HEK293 (cell line): Measurements from ENCODE around the gene ZFPM1.

Source experiments
- CTCF ChIA-PET: fragments of 350-600 bp; formaldehyde crosslinking; extraction: SDS; loops from one replicate; lab custom pipeline; 2021; ENCODE audit warnings: antibody characterized with exemption; lab: Yijun Ruan, JAX
- POLR2A ChIA-PET: fragments of 300-600 bp; formaldehyde crosslinking; extraction: SDS; loops from one replicate; lab custom pipeline; 2020; ENCODE audit warnings: antibody characterized with exemption, inconsistent platforms; lab: Yijun Ruan, JAX
- H3K27ac ChIP-seq: fragments of 200-500 bp; sonication (Bioruptor generic); 2 replicates; pipeline ENCODE4 v1.5.1; 2014; ENCODE audit warnings: low read depth, low read length, control low read depth, inconsistent platforms; ENCODE audit errors: extremely low read depth
- H3K36me3 ChIP-seq, 2 experiments: fragments of 200-500 bp in 1 of 2; sonication (Bioruptor generic) in 1 of 2; 1 replicate in 1 of 2; 2 replicates in 1 of 2; pipeline ENCODE4 v1.5.1; 2014 to 2017; ENCODE audit warnings: inconsistent platforms in 2 of 2, low read length in 2 of 2; ENCODE audit not compliant: control insufficient read depth in 2 of 2, insufficient read depth in 1 of 2
- H3K4me1 ChIP-seq: fragments of 200-500 bp; sonication (Bioruptor generic); 2 replicates; pipeline ENCODE4 v1.5.1; 2014; ENCODE audit warnings: mild to moderate bottlenecking, low read length, inconsistent platforms; ENCODE audit not compliant: control insufficient read depth, insufficient read depth
- H3K4me3 ChIP-seq: 2 replicates; pipeline ENCODE4 v1.5.1; 2011; ENCODE audit warnings: low read depth, mild to moderate bottlenecking, control low read depth, low read length, moderate library complexity
- H3K9me3 ChIP-seq: fragments of 200-500 bp; sonication (Bioruptor generic); 2 replicates; pipeline ENCODE4 v1.5.1; 2014; ENCODE audit warnings: low read depth, low read length, inconsistent platforms; ENCODE audit not compliant: control insufficient read depth, insufficient read depth
- BCL11B ChIP-seq: fragments of 450-650 bp; formaldehyde crosslinking; IDR thresholded peaks from 2 replicates; pipeline ENCODE4 v1.5.1; 2016; ENCODE audit warnings: low read depth, missing biosample characterization, missing genetic modification characterization
- GLI2 ChIP-seq: fragments of 450-650 bp; formaldehyde crosslinking; IDR thresholded peaks from 2 replicates; pipeline ENCODE4; 2017; ENCODE audit warnings: missing biosample characterization, missing genetic modification characterization, low read depth, borderline replicate concordance
- GLIS2 ChIP-seq: fragments of 450-650 bp; formaldehyde crosslinking; IDR thresholded peaks from 2 replicates; pipeline ENCODE4 v1.5.1; 2016; ENCODE audit warnings: missing biosample characterization, missing genetic modification characterization
- PRDM1 ChIP-seq: fragments of 450-650 bp; formaldehyde crosslinking; IDR thresholded peaks from 2 replicates; pipeline ENCODE4; 2016; ENCODE audit warnings: missing biosample characterization, missing genetic modification characterization
- ZIC2 ChIP-seq: fragments of 450-650 bp; formaldehyde crosslinking; IDR thresholded peaks from 2 replicates; pipeline ENCODE4 v1.5.1; 2016; ENCODE audit warnings: missing biosample characterization, missing genetic modification characterization
- ZNF121 ChIP-seq: fragments of 450-650 bp; formaldehyde crosslinking; IDR thresholded peaks from 2 replicates; pipeline ENCODE4 v1.5.1; 2016; ENCODE audit warnings: missing biosample characterization, missing genetic modification characterization
- ZNF335 ChIP-seq: fragments of 450-650 bp; formaldehyde crosslinking; conservative IDR thresholded peaks from 2 replicates; pipeline ENCODE4 v1.5.1; 2016; ENCODE audit warnings: missing biosample characterization, missing genetic modification characterization
- ZNF776 ChIP-seq: fragments of 450-650 bp; formaldehyde crosslinking; IDR thresholded peaks from 2 replicates; pipeline ENCODE4 v1.5.0; 2017; ENCODE audit warnings: missing biosample characterization, missing genetic modification characterization, borderline replicate concordance
- ZXDB ChIP-seq: fragments of 450-650 bp; formaldehyde crosslinking; IDR thresholded peaks from 2 replicates; pipeline ENCODE4 v1.5.1; 2016; ENCODE audit warnings: missing biosample characterization, missing genetic modification characterization
- TF ChIP-seq, protein P1 (sequence below): fragments of 450-650 bp; formaldehyde crosslinking; IDR thresholded peaks from 2 replicates; pipeline ENCODE4 v1.5.1; 2016; ENCODE audit warnings: missing biosample characterization, missing genetic modification characterization, low read depth
- TF ChIP-seq, protein P2 (sequence below): fragments of 450-650 bp; formaldehyde crosslinking; IDR thresholded peaks from 2 replicates; pipeline ENCODE4 v1.5.1; 2017; ENCODE audit warnings: missing biosample characterization, missing genetic modification characterization
- TF ChIP-seq, protein P3 (sequence below): fragments of 450-650 bp; formaldehyde crosslinking; IDR thresholded peaks from 2 replicates; pipeline ENCODE4 v1.5.0; 2017; ENCODE audit warnings: missing biosample characterization, missing genetic modification characterization, borderline replicate concordance

The ZFPM1 gene

DNA sequence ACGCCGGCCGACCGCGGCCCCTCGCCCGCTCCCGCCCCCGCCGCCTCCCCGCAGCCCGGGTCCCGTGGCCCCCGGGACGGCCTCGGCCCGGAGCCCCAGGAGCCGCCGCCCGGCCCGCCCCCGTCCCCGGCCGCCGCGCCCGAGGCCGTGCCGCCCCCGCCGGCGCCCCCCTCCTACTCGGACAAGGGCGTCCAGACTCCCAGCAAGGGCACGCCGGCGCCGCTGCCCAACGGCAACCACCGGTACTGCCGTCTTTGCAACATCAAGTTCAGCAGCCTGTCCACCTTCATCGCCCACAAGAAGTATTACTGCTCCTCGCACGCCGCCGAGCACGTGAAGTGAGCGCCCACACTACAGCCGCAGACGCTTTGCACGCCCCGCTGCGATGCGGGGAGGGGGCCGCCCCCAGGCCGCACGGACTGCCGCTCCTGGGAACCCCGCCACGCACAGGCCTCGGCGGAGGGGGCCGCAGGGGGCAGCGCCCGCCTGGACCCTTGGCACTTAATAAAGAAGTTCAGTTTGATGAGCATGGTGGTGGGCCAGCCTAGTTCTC, 81.6 kb downstream of the ZFPM1 start (continued):
- 0 out of 2 replicates have a peak, but pooled peaks have one; percentile 20 for TF ChIP-seq ZNF335 (tag by site-specific recombination)
- TF ChIP-seq GLIS2: peak; percentile 5; the same call in 1 of the 2 replicates
- no peak for TF ChIP-seq ZXDB (tag by site-specific recombination)
- no peak for TF ChIP-seq BCL11B (tag by site-specific recombination)
- TF ChIP-seq ZNF776 (tag by site-specific recombination): no peak
- TF ChIP-seq, all 188 proteins: peak for 7

DNA sequence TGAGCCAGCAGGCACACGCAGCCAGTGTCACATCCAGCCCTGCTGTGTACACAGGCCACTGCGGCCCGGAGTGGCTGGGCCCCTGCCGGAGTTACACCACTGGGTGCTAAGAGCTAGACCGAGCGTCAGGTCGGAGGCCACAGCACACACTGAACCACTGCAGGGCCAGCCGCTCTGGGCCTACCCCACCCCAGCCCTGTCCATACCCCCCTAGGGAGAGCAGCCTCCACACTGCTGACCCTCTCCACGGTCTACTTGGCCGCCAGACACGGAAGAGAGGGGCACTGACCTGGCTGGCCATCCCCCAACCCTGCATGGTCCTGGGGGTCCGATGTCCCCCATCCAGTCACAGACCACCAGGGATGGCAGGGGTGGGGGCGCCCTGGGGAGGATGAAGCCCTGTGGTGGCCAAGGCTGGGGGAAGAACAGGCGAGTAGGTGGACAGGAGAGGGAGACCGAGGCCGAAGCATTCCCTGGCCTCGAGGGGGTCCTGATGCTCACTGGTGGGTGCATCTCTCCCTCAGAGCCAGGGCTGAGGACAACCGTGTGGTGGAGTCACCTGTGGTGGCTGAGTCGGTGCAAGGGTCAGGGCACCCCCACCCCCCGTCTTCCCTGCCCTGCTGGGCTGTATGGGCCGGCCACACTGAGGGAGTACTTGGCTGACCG, 82.2 kb downstream of the ZFPM1 start:
- TF ChIP-seq GLIS2: peak; percentile 48; the same call in 1 of the 2 replicates
- TF ChIP-seq ZIC2 (tag by site-specific recombination): peak; percentile 56; the same call in 1 of the 2 replicates
- TF ChIP-seq, protein P1, sequence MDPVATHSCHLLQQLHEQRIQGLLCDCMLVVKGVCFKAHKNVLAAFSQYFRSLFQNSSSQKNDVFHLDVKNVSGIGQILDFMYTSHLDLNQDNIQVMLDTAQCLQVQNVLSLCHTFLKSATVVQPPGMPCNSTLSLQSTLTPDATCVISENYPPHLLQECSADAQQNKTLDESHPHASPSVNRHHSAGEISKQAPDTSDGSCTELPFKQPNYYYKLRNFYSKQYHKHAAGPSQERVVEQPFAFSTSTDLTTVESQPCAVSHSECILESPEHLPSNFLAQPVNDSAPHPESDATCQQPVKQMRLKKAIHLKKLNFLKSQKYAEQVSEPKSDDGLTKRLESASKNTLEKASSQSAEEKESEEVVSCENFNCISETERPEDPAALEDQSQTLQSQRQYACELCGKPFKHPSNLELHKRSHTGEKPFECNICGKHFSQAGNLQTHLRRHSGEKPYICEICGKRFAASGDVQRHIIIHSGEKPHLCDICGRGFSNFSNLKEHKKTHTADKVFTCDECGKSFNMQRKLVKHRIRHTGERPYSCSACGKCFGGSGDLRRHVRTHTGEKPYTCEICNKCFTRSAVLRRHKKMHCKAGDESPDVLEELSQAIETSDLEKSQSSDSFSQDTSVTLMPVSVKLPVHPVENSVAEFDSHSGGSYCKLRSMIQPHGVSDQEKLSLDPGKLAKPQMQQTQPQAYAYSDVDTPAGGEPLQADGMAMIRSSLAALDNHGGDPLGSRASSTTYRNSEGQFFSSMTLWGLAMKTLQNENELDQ (tag by site-specific recombination): no peak
- no peak for TF ChIP-seq PRDM1 (tag by site-specific recombination)
- no peak for TF ChIP-seq GLI2
- ChIA-PET CTCF (interaction anchor here (1.0 kb wide), 1 partner anchor 97 kb away, joined by 3 read pairs; no protein-coding TSS in a partner anchor), POLR2A (no interaction called here)
- H3K27ac ChIP-seq: peak overlapping the region; percentile 58; the same call in 1 of the 2 replicates
- peaks cover 0 to 18% of the 10 kb centered on the region in 2 experiments; a peak in 1 of 3 replicates for H3K36me3 ChIP-seq
- H3K4me1 ChIP-seq: peaks cover 6% of the 10 kb centered on the region; the same call in 1 of the 2 replicates
- no peak overlapping the region; the same call in 1 of the 2 replicates for H3K4me3 ChIP-seq
- H3K9me3 ChIP-seq: no peaks in the 10 kb centered on the region

DNA sequence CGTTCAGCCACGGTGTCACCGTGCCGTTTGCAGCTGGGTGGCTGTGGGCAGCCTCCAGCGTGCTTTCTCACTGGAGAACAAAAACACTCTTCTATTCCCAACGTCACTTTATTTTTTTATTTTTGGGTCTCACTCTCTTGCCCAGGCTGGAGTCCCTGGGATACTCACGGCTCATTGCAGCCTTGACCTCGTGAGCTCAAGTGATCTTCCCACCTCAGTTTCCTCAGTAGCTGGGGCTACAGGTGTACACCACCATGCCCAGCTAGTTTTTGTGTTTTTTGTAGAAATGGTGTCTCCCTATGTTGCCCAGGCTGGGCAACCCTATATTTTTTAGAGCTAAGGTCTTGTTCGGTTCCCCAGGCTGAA, 82.8 kb downstream of the ZFPM1 start:
- Histone ChIP-seq H3K27ac (no peak overlapping the region), H3K9me3 (no peaks in the 10 kb centered on the region), H3K4me1 (peaks cover 6% of the 10 kb centered on the region; the same call in 1 of the 2 replicates), H3K4me3 (no peak overlapping the region), H3K36me3 (peaks cover 0 to 18% of the 10 kb centered on the region in 2 experiments; a peak in 1 of 3 replicates)
- TF ChIP-seq ZNF121 (tag by site-specific recombination): peak; percentile 97
- TF ChIP-seq, protein P2, sequence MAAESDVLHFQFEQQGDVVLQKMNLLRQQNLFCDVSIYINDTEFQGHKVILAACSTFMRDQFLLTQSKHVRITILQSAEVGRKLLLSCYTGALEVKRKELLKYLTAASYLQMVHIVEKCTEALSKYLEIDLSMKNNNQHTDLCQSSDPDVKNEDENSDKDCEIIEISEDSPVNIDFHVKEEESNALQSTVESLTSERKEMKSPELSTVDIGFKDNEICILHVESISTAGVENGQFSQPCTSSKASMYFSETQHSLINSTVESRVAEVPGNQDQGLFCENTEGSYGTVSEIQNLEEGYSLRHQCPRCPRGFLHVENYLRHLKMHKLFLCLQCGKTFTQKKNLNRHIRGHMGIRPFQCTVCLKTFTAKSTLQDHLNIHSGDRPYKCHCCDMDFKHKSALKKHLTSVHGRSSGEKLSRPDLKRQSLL (tag by site-specific recombination): no peak
- TF ChIP-seq, protein P3, sequence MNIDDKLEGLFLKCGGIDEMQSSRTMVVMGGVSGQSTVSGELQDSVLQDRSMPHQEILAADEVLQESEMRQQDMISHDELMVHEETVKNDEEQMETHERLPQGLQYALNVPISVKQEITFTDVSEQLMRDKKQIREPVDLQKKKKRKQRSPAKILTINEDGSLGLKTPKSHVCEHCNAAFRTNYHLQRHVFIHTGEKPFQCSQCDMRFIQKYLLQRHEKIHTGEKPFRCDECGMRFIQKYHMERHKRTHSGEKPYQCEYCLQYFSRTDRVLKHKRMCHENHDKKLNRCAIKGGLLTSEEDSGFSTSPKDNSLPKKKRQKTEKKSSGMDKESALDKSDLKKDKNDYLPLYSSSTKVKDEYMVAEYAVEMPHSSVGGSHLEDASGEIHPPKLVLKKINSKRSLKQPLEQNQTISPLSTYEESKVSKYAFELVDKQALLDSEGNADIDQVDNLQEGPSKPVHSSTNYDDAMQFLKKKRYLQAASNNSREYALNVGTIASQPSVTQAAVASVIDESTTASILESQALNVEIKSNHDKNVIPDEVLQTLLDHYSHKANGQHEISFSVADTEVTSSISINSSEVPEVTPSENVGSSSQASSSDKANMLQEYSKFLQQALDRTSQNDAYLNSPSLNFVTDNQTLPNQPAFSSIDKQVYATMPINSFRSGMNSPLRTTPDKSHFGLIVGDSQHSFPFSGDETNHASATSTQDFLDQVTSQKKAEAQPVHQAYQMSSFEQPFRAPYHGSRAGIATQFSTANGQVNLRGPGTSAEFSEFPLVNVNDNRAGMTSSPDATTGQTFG: no peak
- CTCF ChIA-PET: interaction anchor here (0.8 to 1.0 kb wide), 2 partner anchors 26 to 98 kb away, joined by 3 to 4 read pairs; no protein-coding TSS in a partner anchor
- POLR2A ChIA-PET: interaction anchor here (0.9 kb wide), 2 partner anchors 34 to 83 kb away, joined by 3 to 5 read pairs; partner anchors contain the start of genes ZC3H18 and ZFPM1
